Trophoblast cell (in vitro differentiated cells and primary cell): ENCODE data around the gene CACTIN.

Source experiments
- DNase-seq, 2 donors: peaks; one replicate each; pipeline ENCODE4 v3.0.0-alpha.2; 2016
- H2AFZ ChIP-seq: 2 replicates; pipeline ENCODE4 v1.6.1; 2013; ENCODE audit warnings: low read length, moderate library complexity, mild to moderate bottlenecking; ENCODE audit not compliant: insufficient read depth, poor library complexity
- H2AK5ac ChIP-seq: 2 replicates; pipeline ENCODE4 v1.6.1; 2013; ENCODE audit warnings: mild to moderate bottlenecking, low read length
- H2BK120ac ChIP-seq: 2 replicates; pipeline ENCODE4 v1.6.1; 2013; ENCODE audit warnings: low read length, mild to moderate bottlenecking, moderate library complexity; ENCODE audit not compliant: insufficient read depth, poor library complexity
- H2BK12ac ChIP-seq: 2 replicates; pipeline ENCODE4 v1.6.1; 2013; ENCODE audit warnings: mild to moderate bottlenecking, low read length, moderate library complexity
- H2BK5ac ChIP-seq: 2 replicates; pipeline ENCODE4 v1.6.1; 2013; ENCODE audit warnings: low read length, low read depth, moderate library complexity, mild to moderate bottlenecking; ENCODE audit not compliant: poor library complexity
- H3K14ac ChIP-seq: 2 replicates; pipeline ENCODE4 v1.6.1; 2013; ENCODE audit warnings: mild to moderate bottlenecking, low read length
- H3K18ac ChIP-seq: 2 replicates; pipeline ENCODE4 v1.6.1; 2013; ENCODE audit warnings: mild to moderate bottlenecking, low read length
- H3K23ac ChIP-seq: 2 replicates; pipeline ENCODE4 v1.6.1; 2013; ENCODE audit warnings: low read length
- H3K27ac ChIP-seq: 2 replicates; pipeline ENCODE4 v1.5.1; 2013; ENCODE audit warnings: low read depth, mild to moderate bottlenecking, inconsistent platforms, low read length, moderate library complexity
- H3K27me3 ChIP-seq: 2 replicates; pipeline ENCODE4 v1.6.1; 2013; ENCODE audit warnings: inconsistent platforms, mild to moderate bottlenecking, low read length, moderate library complexity; ENCODE audit not compliant: insufficient read depth
- H3K36me3 ChIP-seq, 2 experiments: 1 replicate in 1 of 2; 2 replicates in 1 of 2; pipeline ENCODE4 v1.6.1; 2013; ENCODE audit warnings: low read length in 2 of 2, mild to moderate bottlenecking in 2 of 2, moderate library complexity in 1 of 2; ENCODE audit not compliant: insufficient read depth in 2 of 2, control insufficient read depth in 1 of 2
- H3K4ac ChIP-seq: 2 replicates; pipeline ENCODE4 v1.6.1; 2013; ENCODE audit warnings: low read depth, mild to moderate bottlenecking, low read length, moderate library complexity
- H3K4me1 ChIP-seq, 2 experiments: 1 replicate in 1 of 2; 2 replicates in 1 of 2; pipeline ENCODE4 v1.6.1; 2013; ENCODE audit warnings: low read length in 2 of 2, mild to moderate bottlenecking in 2 of 2, moderate library complexity in 1 of 2; ENCODE audit not compliant: insufficient read depth in 2 of 2, control insufficient read depth in 1 of 2
- H3K4me2 ChIP-seq: 2 replicates; pipeline ENCODE4 v1.6.1; 2013; ENCODE audit warnings: inconsistent platforms, mild to moderate bottlenecking, low read length, moderate library complexity
- H3K4me3 ChIP-seq: 2 replicates; pipeline ENCODE4 v1.5.1; 2013; ENCODE audit warnings: mild to moderate bottlenecking, low read depth, low read length, inconsistent platforms
- H3K79me1 ChIP-seq: one replicate; pipeline ENCODE4 v1.6.1; 2013; ENCODE audit warnings: low read length
- H3K79me2 ChIP-seq: 2 replicates; pipeline ENCODE4 v1.6.1; 2013; ENCODE audit warnings: low read length, mild to moderate bottlenecking; ENCODE audit not compliant: control insufficient read depth, insufficient read depth, poor library complexity
- H3K9ac ChIP-seq: 2 replicates; pipeline ENCODE4 v1.6.1; 2013; ENCODE audit warnings: mild to moderate bottlenecking, low read length
- H3K9me3 ChIP-seq: 2 replicates; pipeline ENCODE4 v1.6.1; 2013; ENCODE audit warnings: low read depth, mild to moderate bottlenecking, control low read depth, inconsistent platforms, low read length; ENCODE audit not compliant: insufficient read depth
- H4K12ac ChIP-seq: 2 replicates; pipeline ENCODE4 v1.6.1; 2013; ENCODE audit warnings: low read depth, mild to moderate bottlenecking, low read length, moderate library complexity
- H4K8ac ChIP-seq: 2 replicates; pipeline ENCODE4 v1.6.1; 2013; ENCODE audit warnings: low read depth, mild to moderate bottlenecking, low read length, moderate library complexity
- H4K91ac ChIP-seq: one replicate; pipeline ENCODE4 v1.6.1; 2013; ENCODE audit warnings: low read depth, mild to moderate bottlenecking, low read length, moderate library complexity
- WGBS: extraction: QIAGEN DNeasy Blood & Tissue Kit; methylation state at CpG from one replicate; pipeline ENCODE4 v1.1.7; 2013; ENCODE audit warnings: missing lambda C conversion rate; ENCODE audit not compliant: insufficient read length, insufficient coverage; ENCODE audit errors: extremely low coverage; 5-methylcytosine and 5-hydroxymethylcytosine counted together

The CACTIN gene

GRCh38 chr19:3641515-3642269 is 15.1 kb upstream of the CACTIN start:
- Histone ChIP-seq H3K4me2 (no peak overlapping the region), H3K4me3 (no peak overlapping the region), H2BK120ac (no peak overlapping the region), H3K14ac (no peak overlapping the region), H3K36me3 (peaks cover 79 to 81% of the 10 kb centered on the region in 2 experiments), H2AFZ (no peak overlapping the region), H3K4me1 (no peaks in the 10 kb centered on the region), H2BK5ac (no peak overlapping the region), H3K9ac (no peak overlapping the region), H4K8ac (no peak overlapping the region), H3K4ac (no peak overlapping the region), H3K18ac (no peak overlapping the region), H3K27me3 (no peaks in the 10 kb centered on the region), H3K23ac (no peak overlapping the region), H3K9me3 (peaks cover 5% of the 10 kb centered on the region), H3K27ac (no peak overlapping the region), H4K12ac (no peak overlapping the region), H4K91ac (no peak overlapping the region), H3K79me2 (no peaks in the 10 kb centered on the region), H3K79me1 (no peaks in the 10 kb centered on the region), H2AK5ac (no peak overlapping the region), H2BK12ac (no peak overlapping the region)
- no peak for DNase-seq
- no CpG with 5 or more reads among the region's 28 CpGs for WGBS

GRCh38 chr19:3639479-3639878 is 12.9 kb upstream of the CACTIN start:
- Histone ChIP-seq H3K23ac (no peak overlapping the region), H4K91ac (no peak overlapping the region), H3K18ac (no peak overlapping the region), H3K79me1 (no peaks in the 10 kb centered on the region), H3K4ac (no peak overlapping the region), H3K79me2 (no peaks in the 10 kb centered on the region), H4K8ac (no peak overlapping the region), H3K9ac (no peak overlapping the region), H3K4me1 (no peaks in the 10 kb centered on the region), H2BK5ac (no peak overlapping the region), H2BK120ac (no peak overlapping the region), H3K27ac (no peak overlapping the region), H3K4me3 (no peak overlapping the region), H3K14ac (no peak overlapping the region), H2AK5ac (no peak overlapping the region), H4K12ac (no peak overlapping the region), H3K36me3 (peaks cover 63 to 67% of the 10 kb centered on the region in 2 experiments), H3K27me3 (no peaks in the 10 kb centered on the region), H3K4me2 (no peak overlapping the region), H2BK12ac (no peak overlapping the region), H2AFZ (no peak overlapping the region), H3K9me3 (peaks cover 5% of the 10 kb centered on the region)
- WGBS: no CpG with 5 or more reads among the region's 13 CpGs
- no peak for DNase-seq

GRCh38 chr19:3638208-3639193 is 11.9 kb upstream of the CACTIN start:
- no peak for DNase-seq
- Histone ChIP-seq H4K12ac (no peak overlapping the region), H3K23ac (no peak overlapping the region), H4K8ac (no peak overlapping the region), H3K9ac (no peak overlapping the region), H4K91ac (no peak overlapping the region), H3K4me2 (no peak overlapping the region), H2BK120ac (no peak overlapping the region), H3K36me3 (peaks cover 64 to 65% of the 10 kb centered on the region in 2 experiments), H3K4ac (no peak overlapping the region), H2AFZ (no peak overlapping the region), H3K14ac (no peak overlapping the region), H3K18ac (no peak overlapping the region), H2BK12ac (no peak overlapping the region), H3K27ac (no peak overlapping the region), H3K27me3 (no peaks in the 10 kb centered on the region), H3K9me3 (peaks cover 5% of the 10 kb centered on the region), H2AK5ac (no peak overlapping the region), H3K79me2 (no peaks in the 10 kb centered on the region), H3K4me3 (no peak overlapping the region), H2BK5ac (no peak overlapping the region), H3K4me1 (no peaks in the 10 kb centered on the region), H3K79me1 (no peaks in the 10 kb centered on the region)
- WGBS: no CpG with 5 or more reads among the region's 55 CpGs

GRCh38 chr19:3637621-3638020 is 11.0 kb upstream of the CACTIN start:
- H2BK12ac ChIP-seq: no peak overlapping the region
- no peak for DNase-seq
- H3K14ac ChIP-seq: no peak overlapping the region
- no peaks in the 10 kb centered on the region for H3K4me1 ChIP-seq
- H3K9ac ChIP-seq: no peak overlapping the region
- WGBS: no CpG with 5 or more reads among the region's 23 CpGs
- no peak overlapping the region for H2AFZ ChIP-seq
- no peak overlapping the region for H2BK5ac ChIP-seq
- no peak overlapping the region for H4K91ac ChIP-seq
- H3K18ac ChIP-seq: no peak overlapping the region
- H3K79me1 ChIP-seq: no peaks in the 10 kb centered on the region
- H3K4me2 ChIP-seq: no peak overlapping the region
- H3K9me3 ChIP-seq: peaks cover 2% of the 10 kb centered on the region
- H3K79me2 ChIP-seq: no peaks in the 10 kb centered on the region
- no peak overlapping the region for H4K8ac ChIP-seq
- H4K12ac ChIP-seq: no peak overlapping the region
- no peak overlapping the region for H3K4me3 ChIP-seq
- H3K23ac ChIP-seq: no peak overlapping the region
- peaks cover 65 to 66% of the 10 kb centered on the region in 2 experiments for H3K36me3 ChIP-seq
- no peak overlapping the region for H3K4ac ChIP-seq
- H3K27me3 ChIP-seq: no peaks in the 10 kb centered on the region
- H2BK120ac ChIP-seq: no peak overlapping the region
- H2AK5ac ChIP-seq: no peak overlapping the region
- no peak overlapping the region for H3K27ac ChIP-seq
